ENCODE measurements around the gene GRB2. TPM values are rescaled to one million over a fixed set of nuclear protein-coding genes. Genes with fewer than 3 reads are reported as not detected.

GRB2 gene
- total and polyA plus RNA-seq, 2 experiments from 2014 or later = 89.0 to 112 TPM

- peaks cover 57% of the 10 kb centered on the region for H4K20me1 ChIP-seq (replicated peaks; ENCODE audit: insufficient read depth)
- ATAC-seq (no peak), DNase-seq (ENCODE audit: low spot score) (no peak)
- Mint-ChIP-seq H3K27ac (no peak overlapping the region), H3K4me3 (no peak overlapping the region), H3K27me3 (ENCODE audit: insufficient read depth, low read depth, poor library complexity) (no peaks in the 10 kb centered on the region), H3K4me1 (peaks cover 17% of the 10 kb centered on the region), H3K36me3 (ENCODE audit: low read depth) (peaks cover 2% of the 10 kb centered on the region; the same call in 1 of the 3 replicates), H3K9me3 (no peaks in the 10 kb centered on the region)
- 0 out of 2 replicates have a peak, but pooled peaks cover 3% of the 10 kb centered on the region for H3F3A ChIP-seq (replicated peaks; ENCODE audit: low read depth)
- no peaks in the 10 kb centered on the region for H3K36me3 ChIP-seq (ENCODE audit: insufficient read depth)
- no peak overlapping the region for H3K4me3 ChIP-seq
- no peak overlapping the region for H3K4me2 ChIP-seq
- H3K27me3 ChIP-seq (ENCODE audit: insufficient read depth) = no peaks in the 10 kb centered on the region
- H3K27ac ChIP-seq (ENCODE audit: low read depth) = no peak overlapping the region
- no peak overlapping the region for H2AFZ ChIP-seq
- peaks cover 13% of the 10 kb centered on the region for H3K4me1 ChIP-seq (ENCODE audit: insufficient read depth)
- TF ChIP-seq EZH2 (IDR thresholded peaks at IDR 0.05; ENCODE audit: low read depth, unreplicated experiment) = no peak
- TF ChIP-seq ZNF114 (CRISPR knock-in tag; IDR thresholded peaks at IDR 0.05) = no peak
- TF ChIP-seq ZNF331 (CRISPR knock-in tag; IDR thresholded peaks at IDR 0.05; ENCODE audit: low read depth) = no peak
- TF ChIP-seq STAT1 (IDR thresholded peaks at IDR 0.05; ENCODE audit: unreplicated experiment) = no peak
- TF ChIP-seq JUNB (IDR thresholded peaks at IDR 0.05; ENCODE audit: unreplicated experiment) = no peak
- TF ChIP-seq REST (IDR thresholded peaks at IDR 0.05; ENCODE audit: unreplicated experiment) = no peak
- no peak for TF ChIP-seq ZNF462 (CRISPR knock-in tag; IDR thresholded peaks at IDR 0.05)
- TF ChIP-seq NANOG (IDR thresholded peaks at IDR 0.05; ENCODE audit: borderline replicate concordance) = no peak
- TF ChIP-seq CTCF (conservative IDR thresholded peaks at IDR 0.05; ENCODE audit: low read depth in 2 of 2) = no peak
- no peak for TF ChIP-seq ETS1 (IDR thresholded peaks at IDR 0.05)
- H3K79me2 ChIP-seq (replicated peaks; ENCODE audit: insufficient read depth) = peaks cover 97% of the 10 kb centered on the region
- no peaks in the 10 kb centered on the region for H3K9me2 ChIP-seq (ENCODE audit: insufficient read depth)
Observed at GRCh38 chr17:75361344-75361743, 44.1 kb downstream of the GRB2 start.

Measured in GM23338 (cell line).